ENCODE data around the gene VWCE. TPM values are rescaled to one million over a fixed set of nuclear protein-coding genes. Genes with fewer than 3 reads are reported as not detected.

VWCE gene
- total RNA-seq, 1 donor from 2014 or later: 5.1 TPM

DNA sequence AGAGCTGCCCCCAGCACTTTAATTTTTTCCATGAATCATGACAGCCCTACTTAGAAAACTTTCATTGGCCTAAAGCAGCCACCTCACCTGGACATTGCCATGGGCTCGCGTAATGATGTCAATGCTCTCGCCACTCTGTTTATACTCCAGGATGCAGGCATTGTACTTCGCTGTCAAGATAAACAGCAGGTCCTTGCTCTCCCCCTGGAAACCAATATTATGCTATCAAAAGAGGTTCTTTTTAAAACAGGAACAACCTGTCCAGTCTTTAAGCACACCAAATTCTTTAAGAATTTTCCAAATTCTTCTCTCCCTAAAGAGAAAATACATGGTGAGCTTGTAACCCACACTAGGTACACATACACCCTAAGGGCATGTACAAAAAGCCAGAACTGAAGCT, 34.8 kb upstream of the VWCE start:
- Mint-ChIP-seq H3K9me3 (no peaks in the 10 kb centered on the region), H3K27ac (no peak overlapping the region), H3K4me3 (no peak overlapping the region), H3K4me1 (peaks cover 29% of the 10 kb centered on the region), H3K27me3 (ENCODE audit: insufficient read depth, low read depth) (peaks cover 3% of the 10 kb centered on the region), H3K36me3 (peaks cover 22% of the 10 kb centered on the region)
- Histone ChIP-seq H4K20me1 (ENCODE audit: low read depth) (peaks cover 49% of the 10 kb centered on the region), H3K4me1 (peaks cover 11% of the 10 kb centered on the region), H3K79me2 (ENCODE audit: low read depth) (peaks cover 82% of the 10 kb centered on the region), H3K27ac (no peak overlapping the region), H3K27me3 (no peaks in the 10 kb centered on the region), H3K36me3 (peaks cover 7% of the 10 kb centered on the region), H3K4me3 (no peak overlapping the region), H3K4me2 (no peak overlapping the region), H2AFZ (replicated peaks) (no peak overlapping the region), H3F3A (ENCODE audit: low read depth) (peaks cover 16% of the 10 kb centered on the region), H3K9me3 (ENCODE audit: low read depth) (no peaks in the 10 kb centered on the region), H3K9ac (no peak overlapping the region)
- TF ChIP-seq EZH2phosphoT487 (IDR thresholded peaks at IDR 0.05): no peak
- no peak for DNase-seq (ENCODE audit: low spot score)

DNA sequence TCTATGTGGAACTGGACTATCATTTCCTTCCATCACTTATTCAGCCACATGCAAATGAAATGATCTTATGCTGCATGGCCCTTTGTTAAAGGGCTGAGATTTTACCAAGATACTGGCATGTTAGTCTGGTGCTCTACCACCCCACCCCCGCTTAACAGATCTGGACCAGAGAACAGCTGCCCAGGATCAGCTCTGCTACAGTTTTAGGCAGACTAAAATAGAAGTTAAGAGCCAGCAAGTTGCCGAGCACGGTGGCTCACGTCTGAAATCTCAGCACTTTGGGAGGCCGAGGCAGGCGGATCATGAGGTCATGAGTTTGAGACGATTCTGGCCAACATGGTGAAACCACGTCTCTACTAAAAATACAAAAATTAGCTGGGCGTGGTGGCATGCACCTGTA, 33.2 kb upstream of the VWCE start:
- Mint-ChIP-seq H3K36me3 (peaks cover 28% of the 10 kb centered on the region), H3K27ac (no peak overlapping the region)
- H4K20me1 ChIP-seq (ENCODE audit: low read depth): peaks cover 49% of the 10 kb centered on the region

DNA sequence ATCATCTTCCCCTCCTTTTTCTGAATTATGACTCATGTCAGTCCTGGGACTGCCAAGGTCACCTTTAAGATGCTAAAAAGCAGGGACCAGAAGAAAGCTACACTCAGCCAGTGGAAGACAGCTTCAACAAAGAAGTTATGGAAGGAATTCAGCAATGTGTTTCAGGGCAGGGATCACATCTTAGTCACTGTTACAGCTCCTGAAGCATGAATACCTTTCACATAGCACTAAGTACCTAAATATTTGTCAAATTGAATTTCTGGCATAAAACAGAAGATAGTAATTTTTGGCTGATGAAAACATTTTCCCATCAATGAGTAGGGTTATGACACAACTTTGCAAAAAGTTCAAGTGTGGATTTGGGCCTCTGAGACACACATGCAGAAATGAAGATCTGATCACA, 32.6 kb upstream of the VWCE start:
- Mint-ChIP-seq H3K27ac (no peak overlapping the region), H3K4me3 (no peak overlapping the region), H3K27me3 (ENCODE audit: insufficient read depth, low read depth) (peaks cover 3% of the 10 kb centered on the region), H3K9me3 (no peaks in the 10 kb centered on the region), H3K4me1 (peaks cover 19% of the 10 kb centered on the region), H3K36me3 (peaks cover 32% of the 10 kb centered on the region)
- Histone ChIP-seq H3K4me2 (no peak overlapping the region), H4K20me1 (ENCODE audit: low read depth) (peaks cover 49% of the 10 kb centered on the region), H3K9ac (no peak overlapping the region), H3K36me3 (peaks cover 22% of the 10 kb centered on the region), H3F3A (ENCODE audit: low read depth) (no peaks in the 10 kb centered on the region), H3K9me3 (ENCODE audit: low read depth) (no peaks in the 10 kb centered on the region), H3K4me3 (no peak overlapping the region), H3K27me3 (no peaks in the 10 kb centered on the region), H3K27ac (no peak overlapping the region), H2AFZ (replicated peaks) (no peak overlapping the region), H3K79me2 (ENCODE audit: low read depth) (peaks cover 69% of the 10 kb centered on the region), H3K4me1 (peaks cover 7% of the 10 kb centered on the region)
- TF ChIP-seq, protein P1, sequence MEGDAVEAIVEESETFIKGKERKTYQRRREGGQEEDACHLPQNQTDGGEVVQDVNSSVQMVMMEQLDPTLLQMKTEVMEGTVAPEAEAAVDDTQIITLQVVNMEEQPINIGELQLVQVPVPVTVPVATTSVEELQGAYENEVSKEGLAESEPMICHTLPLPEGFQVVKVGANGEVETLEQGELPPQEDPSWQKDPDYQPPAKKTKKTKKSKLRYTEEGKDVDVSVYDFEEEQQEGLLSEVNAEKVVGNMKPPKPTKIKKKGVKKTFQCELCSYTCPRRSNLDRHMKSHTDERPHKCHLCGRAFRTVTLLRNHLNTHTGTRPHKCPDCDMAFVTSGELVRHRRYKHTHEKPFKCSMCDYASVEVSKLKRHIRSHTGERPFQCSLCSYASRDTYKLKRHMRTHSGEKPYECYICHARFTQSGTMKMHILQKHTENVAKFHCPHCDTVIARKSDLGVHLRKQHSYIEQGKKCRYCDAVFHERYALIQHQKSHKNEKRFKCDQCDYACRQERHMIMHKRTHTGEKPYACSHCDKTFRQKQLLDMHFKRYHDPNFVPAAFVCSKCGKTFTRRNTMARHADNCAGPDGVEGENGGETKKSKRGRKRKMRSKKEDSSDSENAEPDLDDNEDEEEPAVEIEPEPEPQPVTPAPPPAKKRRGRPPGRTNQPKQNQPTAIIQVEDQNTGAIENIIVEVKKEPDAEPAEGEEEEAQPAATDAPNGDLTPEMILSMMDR (IDR thresholded peaks at IDR 0.05): no peak
- TF ChIP-seq EZH2phosphoT487 (IDR thresholded peaks at IDR 0.05): no peak
- no peak for TF ChIP-seq EZH2 (IDR thresholded peaks at IDR 0.05)
- no peak for DNase-seq (ENCODE audit: low spot score)

More for the DNA sequence above, 33.2 kb upstream of the VWCE start:
- Histone ChIP-seq H3K36me3 (peaks cover 17% of the 10 kb centered on the region), H3K4me3 (no peak overlapping the region), H3F3A (ENCODE audit: low read depth) (peaks cover 2% of the 10 kb centered on the region), H3K9me3 (ENCODE audit: low read depth) (no peaks in the 10 kb centered on the region), H2AFZ (replicated peaks) (no peak overlapping the region), H3K79me2 (ENCODE audit: low read depth) (peaks cover 72% of the 10 kb centered on the region), H3K27me3 (no peaks in the 10 kb centered on the region), H3K9ac (peak overlapping the region; percentile 17), H3K4me2 (no peak overlapping the region), H3K27ac (no peak overlapping the region), H3K4me1 (peaks cover 7% of the 10 kb centered on the region)
- no peak for DNase-seq (ENCODE audit: low spot score)
- no peaks in the 10 kb centered on the region for H3K9me3 Mint-ChIP-seq
- peaks cover 19% of the 10 kb centered on the region for H3K4me1 Mint-ChIP-seq
- no peak overlapping the region for H3K4me3 Mint-ChIP-seq
- H3K27me3 Mint-ChIP-seq (ENCODE audit: insufficient read depth, low read depth): peaks cover 3% of the 10 kb centered on the region
- TF ChIP-seq EZH2 (IDR thresholded peaks at IDR 0.05): no peak
- TF ChIP-seq EZH2phosphoT487 (IDR thresholded peaks at IDR 0.05): no peak
- TF ChIP-seq, protein P1 (IDR thresholded peaks at IDR 0.05): no peak

DNA sequence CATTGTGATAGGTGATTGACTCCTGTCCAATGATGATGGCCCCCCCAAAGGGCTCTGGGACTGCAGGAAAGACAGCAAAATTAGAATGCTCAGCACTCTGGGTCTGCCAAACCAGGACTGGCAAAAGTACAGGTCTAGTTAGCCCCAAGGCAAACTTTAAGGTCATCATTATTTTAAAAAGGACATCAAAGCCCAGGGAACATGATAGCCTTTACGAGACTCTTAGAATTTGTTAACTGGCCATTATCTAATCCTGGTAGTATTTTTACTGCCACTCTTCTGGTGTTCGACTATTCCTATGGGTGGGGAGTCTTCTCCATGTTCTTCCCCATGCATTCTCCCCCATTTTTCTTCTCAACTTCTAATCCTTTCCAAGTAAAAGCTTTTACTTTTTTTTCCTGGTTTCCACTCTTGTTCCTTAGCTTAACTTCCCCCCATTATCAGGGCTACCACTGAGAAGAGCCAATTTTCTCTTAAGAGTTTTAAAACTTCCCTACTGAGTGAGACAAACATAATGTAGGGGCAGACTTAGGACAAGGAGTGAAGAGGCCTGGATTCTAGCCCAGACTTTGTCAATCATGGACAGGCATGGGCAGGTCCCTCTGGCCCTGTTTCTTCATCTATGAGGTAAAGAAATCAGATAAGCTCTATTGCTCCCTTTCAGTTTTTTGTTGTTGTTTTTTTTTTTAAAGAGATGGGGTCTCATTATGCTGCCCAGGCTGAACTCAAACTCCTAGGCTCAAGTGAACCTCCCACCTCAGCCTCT, 30.7 kb upstream of the VWCE start:
- no peaks in the 10 kb centered on the region for H3K9me3 Mint-ChIP-seq
- no peak overlapping the region for H3K4me2 ChIP-seq
- no peak for DNase-seq (ENCODE audit: low spot score)
- TF ChIP-seq, protein P1 (IDR thresholded peaks at IDR 0.05): no peak
- TF ChIP-seq EZH2phosphoT487 (IDR thresholded peaks at IDR 0.05) (no peak), EZH2 (IDR thresholded peaks at IDR 0.05) (no peak)
- peaks cover 37% of the 10 kb centered on the region for H3K36me3 Mint-ChIP-seq
- no peaks in the 10 kb centered on the region for H3K9me3 ChIP-seq (ENCODE audit: low read depth)
- H3K27ac Mint-ChIP-seq: no peak overlapping the region
- no peak overlapping the region for H3K4me3 ChIP-seq
- H3K27me3 Mint-ChIP-seq (ENCODE audit: insufficient read depth, low read depth): peaks cover 3% of the 10 kb centered on the region
- H3K79me2 ChIP-seq (ENCODE audit: low read depth): peaks cover 51% of the 10 kb centered on the region
- no peak overlapping the region for H3K27ac ChIP-seq
- H4K20me1 ChIP-seq (ENCODE audit: low read depth): peaks cover 37% of the 10 kb centered on the region
- peaks cover 2% of the 10 kb centered on the region for H3K4me1 Mint-ChIP-seq
- H3K4me1 ChIP-seq: no peaks in the 10 kb centered on the region
- no peaks in the 10 kb centered on the region for H3K27me3 ChIP-seq
- no peaks in the 10 kb centered on the region for H3F3A ChIP-seq (ENCODE audit: low read depth)
- H2AFZ ChIP-seq (replicated peaks): no peak overlapping the region
- H3K9ac ChIP-seq: peak overlapping the region; percentile 7
- H3K4me3 Mint-ChIP-seq: no peak overlapping the region
- peaks cover 26% of the 10 kb centered on the region for H3K36me3 ChIP-seq
